Muscle of arm (tissue), 12 donors: ENCODE results near the gene CDCA7. TPM values are rescaled to one million over a fixed set of nuclear protein-coding genes. Genes with fewer than 3 reads are reported as not detected.
"Not testable (repeated sequence)": the region's sequence is repeated elsewhere in the genome, so short reads cannot be mapped to it uniquely, and the experiment has no call there.

Source experiments
- DNase-seq: peaks from one replicate; pipeline ENCODE4 v3.0.0-alpha.2; 2013
- polyA plus RNA-seq, 12 donors: library from polyadenylated mRNA; unstranded; fragments of 120-200 nt; gene quantifications; one replicate each; pipeline ENCODE4 v1.2.1, GENCODE V29; 2013; ENCODE audit not compliant: insufficient read length in 12 of 12

The CDCA7 gene
- polyA plus RNA-seq, 12 donors: 13.1 to 33.2 (median 21.6) TPM; not detected in 1

GRCh38 chr2:173355866-173356508, 1.3 kb downstream of the CDCA7 start:
- DNase-seq: no peak

GRCh38 chr2:173357346-173357745, 2.7 kb downstream of the CDCA7 start:
- peak; percentile 9 for DNase-seq

GRCh38 chr2:173358616-173359015, 3.9 kb downstream of the CDCA7 start:
- DNase-seq: no peak

GRCh38 chr2:173359231-173359630, 4.6 kb downstream of the CDCA7 start:
- DNase-seq: no peak

- no peak for DNase-seq
Measured at GRCh38 chr2:173370198-173370597, 15.5 kb downstream of the CDCA7 start.

- DNase-seq: no peak
Measured at GRCh38 chr2:173371023-173371422, 16.4 kb downstream of the CDCA7 start.

GRCh38 chr2:173373290-173373689, 18.6 kb downstream of the CDCA7 start:
- DNase-seq: no peak

GRCh38 chr2:173374634-173375033, 20.0 kb downstream of the CDCA7 start:
- DNase-seq: no peak

GRCh38 chr2:173385534-173385933, 30.9 kb downstream of the CDCA7 start:
- not testable (repeated sequence) for DNase-seq

GRCh38 chr2:173386021-173386737, 31.5 kb downstream of the CDCA7 start:
- DNase-seq: no peak

GRCh38 chr2:173386738-173387065, 32.0 kb downstream of the CDCA7 start:
- no peak for DNase-seq

- DNase-seq: no peak
Measured at GRCh38 chr2:173387079-173387478, 32.4 kb downstream of the CDCA7 start.

- no peak for DNase-seq
Measured at GRCh38 chr2:173387660-173388059, 33.0 kb downstream of the CDCA7 start.

- no peak for DNase-seq
Measured at GRCh38 chr2:173388795-173389194, 34.1 kb downstream of the CDCA7 start.

GRCh38 chr2:173390036-173390435, 35.4 kb downstream of the CDCA7 start:
- no peak for DNase-seq

- no peak for DNase-seq
Measured at GRCh38 chr2:173392731-173393130, 38.1 kb downstream of the CDCA7 start.

GRCh38 chr2:173393186-173393585, 38.5 kb downstream of the CDCA7 start:
- DNase-seq: no peak

GRCh38 chr2:173393636-173394035, 39.0 kb downstream of the CDCA7 start:
- DNase-seq: peak; percentile 40

GRCh38 chr2:173394091-173394974, 39.7 kb downstream of the CDCA7 start:
- DNase-seq: peak; percentile 53

- DNase-seq: no peak
Measured at GRCh38 chr2:173395567-173396351, 41.1 kb downstream of the CDCA7 start.

GRCh38 chr2:173397539-173397938, 42.9 kb downstream of the CDCA7 start:
- no peak for DNase-seq

GRCh38 chr2:173399229-173399628, 44.6 kb downstream of the CDCA7 start:
- DNase-seq: no peak
